DOHH2 (cell line): ENCODE measurements around the gene GMPR.

Experiments used
- EZH2phosphoT487 ChIP-seq: fragments of 200-600 bp; sonication (generic); IDR thresholded peaks from 2 replicates; pipeline ENCODE4 v1.6.1; 2017; ENCODE audit warnings: borderline replicate concordance, mild to moderate bottlenecking, antibody characterized with exemption, low read length, moderate library complexity, mixed read lengths
- TF ChIP-seq, protein P1 (sequence below): fragments of 200-600 bp; sonication (generic); IDR thresholded peaks from one replicate; pipeline ENCODE4 v1.5.1; 2014; ENCODE audit warnings: antibody characterized with exemption, mild to moderate bottlenecking, low read depth, low read length; ENCODE audit not compliant: poor library complexity, severe bottlenecking

DNA sequence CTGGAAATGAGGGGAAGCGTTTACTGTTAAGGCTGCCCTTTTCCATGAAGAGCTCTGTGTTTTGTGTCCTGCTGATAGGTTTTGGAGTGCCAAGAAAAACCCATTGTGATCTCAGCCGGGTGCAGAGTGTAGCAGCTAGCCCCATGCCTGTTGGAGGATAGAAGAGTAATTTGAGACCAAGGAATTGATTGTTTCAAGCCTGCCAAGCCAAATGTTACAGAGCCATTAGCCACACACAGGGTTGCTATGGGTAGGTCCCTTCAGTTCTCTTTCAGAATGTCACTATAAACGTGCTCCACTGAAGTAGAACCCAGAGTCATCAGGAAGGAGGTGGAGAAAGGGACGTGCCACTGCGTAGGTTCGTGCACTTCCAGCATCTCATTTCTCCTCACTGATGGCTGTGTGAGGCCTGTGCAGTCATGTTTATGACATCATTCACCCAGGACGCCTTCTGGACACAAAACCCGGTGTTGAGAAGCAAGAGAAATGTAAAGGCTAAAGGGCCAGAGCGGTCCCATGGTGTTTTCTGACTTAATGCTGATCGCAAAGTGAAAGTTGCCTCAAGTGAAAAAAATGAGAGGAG is 6.6 kb downstream of the GMPR start:
- TF ChIP-seq, protein P1, sequence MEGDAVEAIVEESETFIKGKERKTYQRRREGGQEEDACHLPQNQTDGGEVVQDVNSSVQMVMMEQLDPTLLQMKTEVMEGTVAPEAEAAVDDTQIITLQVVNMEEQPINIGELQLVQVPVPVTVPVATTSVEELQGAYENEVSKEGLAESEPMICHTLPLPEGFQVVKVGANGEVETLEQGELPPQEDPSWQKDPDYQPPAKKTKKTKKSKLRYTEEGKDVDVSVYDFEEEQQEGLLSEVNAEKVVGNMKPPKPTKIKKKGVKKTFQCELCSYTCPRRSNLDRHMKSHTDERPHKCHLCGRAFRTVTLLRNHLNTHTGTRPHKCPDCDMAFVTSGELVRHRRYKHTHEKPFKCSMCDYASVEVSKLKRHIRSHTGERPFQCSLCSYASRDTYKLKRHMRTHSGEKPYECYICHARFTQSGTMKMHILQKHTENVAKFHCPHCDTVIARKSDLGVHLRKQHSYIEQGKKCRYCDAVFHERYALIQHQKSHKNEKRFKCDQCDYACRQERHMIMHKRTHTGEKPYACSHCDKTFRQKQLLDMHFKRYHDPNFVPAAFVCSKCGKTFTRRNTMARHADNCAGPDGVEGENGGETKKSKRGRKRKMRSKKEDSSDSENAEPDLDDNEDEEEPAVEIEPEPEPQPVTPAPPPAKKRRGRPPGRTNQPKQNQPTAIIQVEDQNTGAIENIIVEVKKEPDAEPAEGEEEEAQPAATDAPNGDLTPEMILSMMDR: no peak
- no peak for TF ChIP-seq EZH2phosphoT487
